COLO668 (cell line): ENCODE measurements around the gene SLC29A2.
A peak's percentile ranks its signal among the peaks of the same experiment; 100 is the strongest.
"Not testable (repeated sequence)": the region's sequence is repeated elsewhere in the genome, so short reads cannot be mapped to it uniquely, and the experiment has no call there.

Experiments
- DNase-seq: peaks from one replicate; lab custom pipeline; 2025; ENCODE audit not compliant: unreplicated experiment; lab: John Stamatoyannopoulos, UW

SLC29A2 gene

GRCh38 chr11:66320289-66320688, 51.3 kb downstream of the SLC29A2 start:
- DNase-seq = not testable (repeated sequence)

GRCh38 chr11:66318600-66318970, 53.0 kb downstream of the SLC29A2 start:
- no peak for DNase-seq

GRCh38 chr11:66317723-66318599, 53.6 kb downstream of the SLC29A2 start:
- no peak for DNase-seq

- no peak for DNase-seq
Observed at GRCh38 chr11:66317322-66317722, 54.2 kb downstream of the SLC29A2 start.

- no peak for DNase-seq
Observed at GRCh38 chr11:66316849-66317251, 54.7 kb downstream of the SLC29A2 start, which contains the start of gene CD248. Gene CD248, minus strand, starts transcription at chr11:66317044. Its CDS starts 17 bp downstream, at chr11:66317027.

GRCh38 chr11:66315921-66316811, 55.4 kb downstream of the SLC29A2 start:
- peak; percentile 57 for DNase-seq

GRCh38 chr11:66315498-66315885, 56.1 kb downstream of the SLC29A2 start:
- DNase-seq = no peak

GRCh38 chr11:66314561-66315497, 56.7 kb downstream of the SLC29A2 start:
- DNase-seq = no peak

GRCh38 chr11:66314186-66314501, 57.4 kb downstream of the SLC29A2 start:
- no peak for DNase-seq

- no peak for DNase-seq
Observed at GRCh38 chr11:66313321-66314185, 58.0 kb downstream of the SLC29A2 start.

- DNase-seq = peak; percentile 94
Observed at GRCh38 chr11:66312549-66313320, 58.8 kb downstream of the SLC29A2 start.
